Activated naive CD4-positive, alpha-beta T cell (primary cell): ENCODE data around the gene OR13H1.
"Not testable (repeated sequence)": the region's sequence is repeated elsewhere in the genome, so short reads cannot be mapped to it uniquely, and the experiment has no call there.

Experiments used
- DNase-seq, 4 experiments: peaks; one replicate each; lab custom pipeline; 2025; lab: John Stamatoyannopoulos, UW

OR13H1 gene

GRCh38 chrX:131543774-131544173, at the start of gene OR13H1:
OR13H1 (plus strand) TSS chrX:131544074; CDS start chrX:131544074, 0 bp downstream.
- no peak for DNase-seq

GRCh38 chrX:131501556-131501955, 42.3 kb upstream of the OR13H1 start:
- DNase-seq = not testable (repeated sequence)

GRCh38 chrX:131513159-131513914, 30.5 kb upstream of the OR13H1 start:
- no peak for DNase-seq

- DNase-seq = no peak
These were observed 22.1 kb upstream of the OR13H1 start for GRCh38 chrX:131521824-131522223.

- DNase-seq = no peak
These were observed 344 bp downstream of the OR13H1 start for GRCh38 chrX:131544218-131544617.

GRCh38 chrX:131549011-131549410, 5.1 kb downstream of the OR13H1 start:
- DNase-seq = no peak

GRCh38 chrX:131552453-131552852, 8.6 kb downstream of the OR13H1 start:
- not testable (repeated sequence) for DNase-seq

GRCh38 chrX:131558562-131558961, 14.7 kb downstream of the OR13H1 start:
- DNase-seq = no peak

GRCh38 chrX:131564553-131565229, 20.8 kb downstream of the OR13H1 start:
- DNase-seq = no peak

GRCh38 chrX:131565909-131566308, 22.0 kb downstream of the OR13H1 start:
- DNase-seq = no peak

- no peak for DNase-seq
These were observed 27.5 kb downstream of the OR13H1 start for GRCh38 chrX:131571348-131571747.

GRCh38 chrX:131572372-131573014, 28.6 kb downstream of the OR13H1 start:
- DNase-seq = no peak

- no peak for DNase-seq
These were observed 33.5 kb downstream of the OR13H1 start for GRCh38 chrX:131577413-131577812.

- no peak for DNase-seq
These were observed 34.3 kb downstream of the OR13H1 start for GRCh38 chrX:131577999-131578734.

GRCh38 chrX:131578735-131579367, 35.0 kb downstream of the OR13H1 start:
- DNase-seq = peak in 1 of 4 experiments; percentile 0

- DNase-seq = no peak
These were observed 45.1 kb downstream of the OR13H1 start for GRCh38 chrX:131588995-131589394.
